ENCODE data around the gene RFTN1. TPM values are rescaled to one million over a fixed set of nuclear protein-coding genes. Genes with fewer than 3 reads are reported as not detected.

Gene RFTN1
- total and polyA plus RNA-seq, 2 experiments from 2014 or later: 3.3 to 7.2 TPM

DNA sequence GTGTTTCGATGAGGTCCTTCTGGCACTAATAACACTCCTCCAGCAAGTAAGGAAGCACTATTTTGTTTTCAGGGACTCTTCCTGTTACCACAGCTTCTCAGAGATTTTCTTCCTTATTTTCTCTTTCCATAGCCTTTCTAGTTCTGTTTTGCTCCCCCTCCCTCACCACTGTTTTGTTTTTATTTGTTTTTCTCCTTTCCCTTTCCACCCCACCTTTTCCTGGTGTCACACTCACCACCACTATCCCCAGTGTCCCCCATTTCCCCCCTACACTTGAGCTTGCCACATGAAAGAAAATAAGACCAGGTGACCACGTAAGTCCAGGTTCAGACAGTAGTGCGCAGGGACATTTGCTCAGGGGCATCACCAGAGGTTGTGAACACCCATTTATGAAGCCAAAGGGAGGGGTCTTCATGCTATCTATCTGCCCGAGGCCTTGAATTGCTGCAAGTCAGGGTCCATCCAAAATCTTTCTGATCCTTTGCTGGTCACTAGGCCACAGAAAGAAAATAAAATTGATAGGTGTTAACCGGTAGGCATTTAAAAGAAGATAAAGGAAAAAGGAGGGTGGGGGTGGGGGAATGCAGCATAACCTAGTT lies 1.4 kb upstream of the RFTN1 start (continued):
- TF ChIP-seq, protein P1, sequence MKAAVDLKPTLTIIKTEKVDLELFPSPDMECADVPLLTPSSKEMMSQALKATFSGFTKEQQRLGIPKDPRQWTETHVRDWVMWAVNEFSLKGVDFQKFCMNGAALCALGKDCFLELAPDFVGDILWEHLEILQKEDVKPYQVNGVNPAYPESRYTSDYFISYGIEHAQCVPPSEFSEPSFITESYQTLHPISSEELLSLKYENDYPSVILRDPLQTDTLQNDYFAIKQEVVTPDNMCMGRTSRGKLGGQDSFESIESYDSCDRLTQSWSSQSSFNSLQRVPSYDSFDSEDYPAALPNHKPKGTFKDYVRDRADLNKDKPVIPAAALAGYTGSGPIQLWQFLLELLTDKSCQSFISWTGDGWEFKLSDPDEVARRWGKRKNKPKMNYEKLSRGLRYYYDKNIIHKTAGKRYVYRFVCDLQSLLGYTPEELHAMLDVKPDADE (IDR thresholded peaks at IDR 0.05): no peak
- TF ChIP-seq JUNB (IDR thresholded peaks at IDR 0.05; ENCODE audit: unreplicated experiment): no peak
- no peak for TF ChIP-seq ZNF114 (CRISPR knock-in tag; IDR thresholded peaks at IDR 0.05)
- TF ChIP-seq, protein P2, sequence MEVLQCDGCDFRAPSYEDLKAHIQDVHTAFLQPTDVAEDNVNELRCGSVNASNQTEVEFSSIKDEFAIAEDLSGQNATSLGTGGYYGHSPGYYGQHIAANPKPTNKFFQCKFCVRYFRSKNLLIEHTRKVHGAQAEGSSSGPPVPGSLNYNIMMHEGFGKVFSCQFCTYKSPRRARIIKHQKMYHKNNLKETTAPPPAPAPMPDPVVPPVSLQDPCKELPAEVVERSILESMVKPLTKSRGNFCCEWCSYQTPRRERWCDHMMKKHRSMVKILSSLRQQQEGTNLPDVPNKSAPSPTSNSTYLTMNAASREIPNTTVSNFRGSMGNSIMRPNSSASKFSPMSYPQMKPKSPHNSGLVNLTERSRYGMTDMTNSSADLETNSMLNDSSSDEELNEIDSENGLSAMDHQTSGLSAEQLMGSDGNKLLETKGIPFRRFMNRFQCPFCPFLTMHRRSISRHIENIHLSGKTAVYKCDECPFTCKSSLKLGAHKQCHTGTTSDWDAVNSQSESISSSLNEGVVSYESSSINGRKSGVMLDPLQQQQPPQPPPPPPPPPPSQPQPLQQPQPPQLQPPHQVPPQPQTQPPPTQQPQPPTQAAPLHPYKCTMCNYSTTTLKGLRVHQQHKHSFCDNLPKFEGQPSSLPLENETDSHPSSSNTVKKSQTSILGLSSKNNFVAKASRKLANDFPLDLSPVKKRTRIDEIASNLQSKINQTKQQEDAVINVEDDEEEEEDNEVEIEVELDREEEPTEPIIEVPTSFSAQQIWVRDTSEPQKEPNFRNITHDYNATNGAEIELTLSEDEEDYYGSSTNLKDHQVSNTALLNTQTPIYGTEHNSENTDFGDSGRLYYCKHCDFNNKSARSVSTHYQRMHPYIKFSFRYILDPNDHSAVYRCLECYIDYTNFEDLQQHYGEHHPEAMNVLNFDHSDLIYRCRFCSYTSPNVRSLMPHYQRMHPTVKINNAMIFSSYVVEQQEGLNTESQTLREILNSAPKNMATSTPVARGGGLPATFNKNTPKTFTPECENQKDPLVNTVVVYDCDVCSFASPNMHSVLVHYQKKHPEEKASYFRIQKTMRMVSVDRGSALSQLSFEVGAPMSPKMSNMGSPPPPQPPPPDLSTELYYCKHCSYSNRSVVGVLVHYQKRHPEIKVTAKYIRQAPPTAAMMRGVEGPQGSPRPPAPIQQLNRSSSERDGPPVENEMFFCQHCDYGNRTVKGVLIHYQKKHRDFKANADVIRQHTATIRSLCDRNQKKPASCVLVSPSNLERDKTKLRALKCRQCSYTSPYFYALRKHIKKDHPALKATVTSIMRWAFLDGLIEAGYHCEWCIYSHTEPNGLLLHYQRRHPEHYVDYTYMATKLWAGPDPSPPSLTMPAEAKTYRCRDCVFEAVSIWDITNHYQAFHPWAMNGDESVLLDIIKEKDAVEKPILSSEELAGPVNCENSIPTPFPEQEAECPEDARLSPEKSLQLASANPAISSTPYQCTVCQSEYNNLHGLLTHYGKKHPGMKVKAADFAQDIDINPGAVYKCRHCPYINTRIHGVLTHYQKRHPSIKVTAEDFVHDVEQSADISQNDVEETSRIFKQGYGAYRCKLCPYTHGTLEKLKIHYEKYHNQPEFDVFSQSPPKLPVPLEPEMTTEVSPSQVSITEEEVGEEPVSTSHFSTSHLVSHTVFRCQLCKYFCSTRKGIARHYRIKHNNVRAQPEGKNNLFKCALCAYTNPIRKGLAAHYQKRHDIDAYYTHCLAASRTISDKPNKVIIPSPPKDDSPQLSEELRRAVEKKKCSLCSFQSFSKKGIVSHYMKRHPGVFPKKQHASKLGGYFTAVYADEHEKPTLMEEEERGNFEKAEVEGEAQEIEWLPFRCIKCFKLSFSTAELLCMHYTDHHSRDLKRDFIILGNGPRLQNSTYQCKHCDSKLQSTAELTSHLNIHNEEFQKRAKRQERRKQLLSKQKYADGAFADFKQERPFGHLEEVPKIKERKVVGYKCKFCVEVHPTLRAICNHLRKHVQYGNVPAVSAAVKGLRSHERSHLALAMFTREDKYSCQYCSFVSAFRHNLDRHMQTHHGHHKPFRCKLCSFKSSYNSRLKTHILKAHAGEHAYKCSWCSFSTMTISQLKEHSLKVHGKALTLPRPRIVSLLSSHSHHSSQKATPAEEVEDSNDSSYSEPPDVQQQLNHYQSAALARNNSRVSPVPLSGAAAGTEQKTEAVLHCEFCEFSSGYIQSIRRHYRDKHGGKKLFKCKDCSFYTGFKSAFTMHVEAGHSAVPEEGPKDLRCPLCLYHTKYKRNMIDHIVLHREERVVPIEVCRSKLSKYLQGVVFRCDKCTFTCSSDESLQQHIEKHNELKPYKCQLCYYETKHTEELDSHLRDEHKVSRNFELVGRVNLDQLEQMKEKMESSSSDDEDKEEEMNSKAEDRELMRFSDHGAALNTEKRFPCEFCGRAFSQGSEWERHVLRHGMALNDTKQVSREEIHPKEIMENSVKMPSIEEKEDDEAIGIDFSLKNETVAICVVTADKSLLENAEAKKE (CRISPR knock-in tag; IDR thresholded peaks at IDR 0.05): no peak
- TF ChIP-seq POLR2AphosphoS5 (IDR thresholded peaks at IDR 0.05; ENCODE audit: low read depth): no peak
- TF ChIP-seq ZNF331 (CRISPR knock-in tag; IDR thresholded peaks at IDR 0.05; ENCODE audit: low read depth): no peak
- TF ChIP-seq EZH2phosphoT487 (IDR thresholded peaks at IDR 0.05; ENCODE audit: unreplicated experiment): no peak

DNA sequence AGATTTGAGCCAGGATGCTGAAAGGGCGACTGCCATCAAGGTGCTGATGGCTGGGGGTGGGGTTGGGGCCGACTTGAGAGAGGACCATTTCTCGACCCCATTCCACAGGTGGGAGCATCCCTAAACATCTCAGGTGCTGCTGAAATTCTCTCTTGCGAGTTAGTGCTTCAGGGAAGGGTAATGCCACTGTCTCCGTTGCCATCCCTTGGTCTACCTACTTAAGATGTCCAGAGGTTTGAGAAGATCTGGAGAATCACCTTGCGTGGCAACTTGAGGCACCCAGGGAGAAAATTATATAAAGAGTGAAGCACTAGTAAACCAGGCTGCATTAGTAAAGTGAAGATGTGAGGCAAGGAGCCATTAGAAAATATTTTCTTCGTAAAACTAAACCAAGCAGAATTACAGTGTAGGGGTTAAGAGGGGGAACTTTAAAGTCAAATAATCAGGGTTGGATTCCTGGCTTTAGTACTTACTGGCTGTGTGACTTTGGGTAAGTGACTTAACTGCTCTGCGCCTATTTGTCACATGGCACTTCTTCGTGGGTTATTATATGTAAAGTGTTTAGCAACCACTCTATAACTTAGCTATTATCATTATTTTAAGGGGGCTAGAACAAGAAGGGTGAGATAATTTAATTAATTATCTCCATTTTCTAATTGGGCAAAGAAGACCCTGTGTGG lies 662 bp upstream of the RFTN1 start:
- Histone ChIP-seq H3F3A (replicated peaks; ENCODE audit: low read depth) (peaks cover 8% of the 10 kb centered on the region), H2AFZ (peak overlapping the region; percentile 98), H3K27me3 (ENCODE audit: insufficient read depth) (peaks cover 53% of the 10 kb centered on the region), H3K4me2 (peak overlapping the region; percentile 97), H3K4me1 (ENCODE audit: insufficient read depth) (peaks cover 26% of the 10 kb centered on the region), H3K27ac (ENCODE audit: low read depth) (no peak overlapping the region), H3K79me2 (replicated peaks; ENCODE audit: insufficient read depth) (no peaks in the 10 kb centered on the region), H4K20me1 (replicated peaks; ENCODE audit: insufficient read depth) (no peaks in the 10 kb centered on the region), H3K36me3 (ENCODE audit: insufficient read depth) (no peaks in the 10 kb centered on the region), H3K9me2 (ENCODE audit: insufficient read depth) (no peaks in the 10 kb centered on the region), H3K4me3 (peak overlapping the region; percentile 91)
- Mint-ChIP-seq H3K27me3 (ENCODE audit: insufficient read depth, low read depth, poor library complexity) (peaks cover 42% of the 10 kb centered on the region), H3K36me3 (ENCODE audit: low read depth) (no peaks in the 10 kb centered on the region), H3K4me3 (peak overlapping the region; percentile 86), H3K4me1 (peaks cover 38% of the 10 kb centered on the region), H3K9me3 (no peaks in the 10 kb centered on the region), H3K27ac (no peak overlapping the region)
- TF ChIP-seq, protein P3, sequence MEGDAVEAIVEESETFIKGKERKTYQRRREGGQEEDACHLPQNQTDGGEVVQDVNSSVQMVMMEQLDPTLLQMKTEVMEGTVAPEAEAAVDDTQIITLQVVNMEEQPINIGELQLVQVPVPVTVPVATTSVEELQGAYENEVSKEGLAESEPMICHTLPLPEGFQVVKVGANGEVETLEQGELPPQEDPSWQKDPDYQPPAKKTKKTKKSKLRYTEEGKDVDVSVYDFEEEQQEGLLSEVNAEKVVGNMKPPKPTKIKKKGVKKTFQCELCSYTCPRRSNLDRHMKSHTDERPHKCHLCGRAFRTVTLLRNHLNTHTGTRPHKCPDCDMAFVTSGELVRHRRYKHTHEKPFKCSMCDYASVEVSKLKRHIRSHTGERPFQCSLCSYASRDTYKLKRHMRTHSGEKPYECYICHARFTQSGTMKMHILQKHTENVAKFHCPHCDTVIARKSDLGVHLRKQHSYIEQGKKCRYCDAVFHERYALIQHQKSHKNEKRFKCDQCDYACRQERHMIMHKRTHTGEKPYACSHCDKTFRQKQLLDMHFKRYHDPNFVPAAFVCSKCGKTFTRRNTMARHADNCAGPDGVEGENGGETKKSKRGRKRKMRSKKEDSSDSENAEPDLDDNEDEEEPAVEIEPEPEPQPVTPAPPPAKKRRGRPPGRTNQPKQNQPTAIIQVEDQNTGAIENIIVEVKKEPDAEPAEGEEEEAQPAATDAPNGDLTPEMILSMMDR (conservative IDR thresholded peaks at IDR 0.05; ENCODE audit: low read depth in 2 of 2): no peak
- peak; percentile 6 for TF ChIP-seq EZH2 (IDR thresholded peaks at IDR 0.05; ENCODE audit: low read depth, unreplicated experiment)
- no peak for ATAC-seq
- DNase-seq (ENCODE audit: low spot score): no peak

All from GM23338 (cell line).